GM23338 (cell line): ENCODE results near the gene SNTG2.

Experiments used
- EZH2 ChIP-seq: fragments of 200-600 bp; sonication (generic); IDR thresholded peaks from one replicate; pipeline ENCODE4 v1.8.0; 2017; ENCODE audit warnings: antibody characterized with exemption, mild to moderate bottlenecking, low read depth; ENCODE audit not compliant: unreplicated experiment
- EZH2phosphoT487 ChIP-seq: fragments of 200-600 bp; sonication (generic); IDR thresholded peaks from one replicate; pipeline ENCODE4 v1.8.1; 2018; ENCODE audit warnings: antibody characterized with exemption; ENCODE audit not compliant: unreplicated experiment
- POLR2AphosphoS5 ChIP-seq: IDR thresholded peaks from 2 replicates; pipeline ENCODE4 v1.6.1; 2016; ENCODE audit warnings: antibody characterized with exemption, low read depth
- TF ChIP-seq, protein P1 (sequence below), 2 experiments: fragments of 200-600 bp in 1 of 2; sonication (generic) in 1 of 2; conservative IDR thresholded peaks; 2 replicates each; pipeline versions ENCODE4 v1.5.1 to v1.6.1; 2016 to 2017; ENCODE audit warnings: antibody characterized with exemption in 2 of 2, low read depth in 2 of 2, mild to moderate bottlenecking in 2 of 2, moderate library complexity in 1 of 2
- TF ChIP-seq, protein P2 (sequence below): fragments of 250-450 bp; sonication (Bioruptor Pico); IDR thresholded peaks from 2 replicates; pipeline ENCODE4 v1.5.0; 2020; ENCODE audit warnings: mild to moderate bottlenecking, moderate library complexity
- TF ChIP-seq, protein P3 (sequence below): IDR thresholded peaks from one replicate; pipeline ENCODE4 v1.6.1; 2018; ENCODE audit warnings: antibody characterized with exemption; ENCODE audit not compliant: unreplicated experiment

DNA sequence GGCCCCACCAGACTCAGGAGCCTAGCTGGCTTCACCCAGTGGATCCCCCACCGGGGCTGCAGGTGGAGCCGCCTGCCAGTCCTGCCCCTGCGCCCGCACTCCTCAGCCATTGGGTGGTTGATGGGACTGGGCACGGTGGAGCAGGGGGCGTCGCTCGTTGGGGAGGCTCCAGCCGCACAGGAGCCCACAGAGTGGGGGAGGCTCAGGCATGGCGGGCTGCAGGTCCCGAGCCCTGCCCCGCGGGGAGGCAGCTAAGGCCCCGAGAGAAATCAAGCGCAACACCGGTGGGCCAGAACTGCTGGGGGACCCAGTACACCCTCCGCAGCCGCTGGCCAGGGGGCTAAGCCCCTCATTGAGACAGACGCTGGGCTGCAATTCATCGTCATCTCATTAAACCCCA is 184.0 kb downstream of the SNTG2 start:
- TF ChIP-seq, protein P1, sequence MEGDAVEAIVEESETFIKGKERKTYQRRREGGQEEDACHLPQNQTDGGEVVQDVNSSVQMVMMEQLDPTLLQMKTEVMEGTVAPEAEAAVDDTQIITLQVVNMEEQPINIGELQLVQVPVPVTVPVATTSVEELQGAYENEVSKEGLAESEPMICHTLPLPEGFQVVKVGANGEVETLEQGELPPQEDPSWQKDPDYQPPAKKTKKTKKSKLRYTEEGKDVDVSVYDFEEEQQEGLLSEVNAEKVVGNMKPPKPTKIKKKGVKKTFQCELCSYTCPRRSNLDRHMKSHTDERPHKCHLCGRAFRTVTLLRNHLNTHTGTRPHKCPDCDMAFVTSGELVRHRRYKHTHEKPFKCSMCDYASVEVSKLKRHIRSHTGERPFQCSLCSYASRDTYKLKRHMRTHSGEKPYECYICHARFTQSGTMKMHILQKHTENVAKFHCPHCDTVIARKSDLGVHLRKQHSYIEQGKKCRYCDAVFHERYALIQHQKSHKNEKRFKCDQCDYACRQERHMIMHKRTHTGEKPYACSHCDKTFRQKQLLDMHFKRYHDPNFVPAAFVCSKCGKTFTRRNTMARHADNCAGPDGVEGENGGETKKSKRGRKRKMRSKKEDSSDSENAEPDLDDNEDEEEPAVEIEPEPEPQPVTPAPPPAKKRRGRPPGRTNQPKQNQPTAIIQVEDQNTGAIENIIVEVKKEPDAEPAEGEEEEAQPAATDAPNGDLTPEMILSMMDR (conservative IDR thresholded peaks at IDR 0.05; ENCODE audit: low read depth in 2 of 2), result no peak
- TF ChIP-seq, protein P2, sequence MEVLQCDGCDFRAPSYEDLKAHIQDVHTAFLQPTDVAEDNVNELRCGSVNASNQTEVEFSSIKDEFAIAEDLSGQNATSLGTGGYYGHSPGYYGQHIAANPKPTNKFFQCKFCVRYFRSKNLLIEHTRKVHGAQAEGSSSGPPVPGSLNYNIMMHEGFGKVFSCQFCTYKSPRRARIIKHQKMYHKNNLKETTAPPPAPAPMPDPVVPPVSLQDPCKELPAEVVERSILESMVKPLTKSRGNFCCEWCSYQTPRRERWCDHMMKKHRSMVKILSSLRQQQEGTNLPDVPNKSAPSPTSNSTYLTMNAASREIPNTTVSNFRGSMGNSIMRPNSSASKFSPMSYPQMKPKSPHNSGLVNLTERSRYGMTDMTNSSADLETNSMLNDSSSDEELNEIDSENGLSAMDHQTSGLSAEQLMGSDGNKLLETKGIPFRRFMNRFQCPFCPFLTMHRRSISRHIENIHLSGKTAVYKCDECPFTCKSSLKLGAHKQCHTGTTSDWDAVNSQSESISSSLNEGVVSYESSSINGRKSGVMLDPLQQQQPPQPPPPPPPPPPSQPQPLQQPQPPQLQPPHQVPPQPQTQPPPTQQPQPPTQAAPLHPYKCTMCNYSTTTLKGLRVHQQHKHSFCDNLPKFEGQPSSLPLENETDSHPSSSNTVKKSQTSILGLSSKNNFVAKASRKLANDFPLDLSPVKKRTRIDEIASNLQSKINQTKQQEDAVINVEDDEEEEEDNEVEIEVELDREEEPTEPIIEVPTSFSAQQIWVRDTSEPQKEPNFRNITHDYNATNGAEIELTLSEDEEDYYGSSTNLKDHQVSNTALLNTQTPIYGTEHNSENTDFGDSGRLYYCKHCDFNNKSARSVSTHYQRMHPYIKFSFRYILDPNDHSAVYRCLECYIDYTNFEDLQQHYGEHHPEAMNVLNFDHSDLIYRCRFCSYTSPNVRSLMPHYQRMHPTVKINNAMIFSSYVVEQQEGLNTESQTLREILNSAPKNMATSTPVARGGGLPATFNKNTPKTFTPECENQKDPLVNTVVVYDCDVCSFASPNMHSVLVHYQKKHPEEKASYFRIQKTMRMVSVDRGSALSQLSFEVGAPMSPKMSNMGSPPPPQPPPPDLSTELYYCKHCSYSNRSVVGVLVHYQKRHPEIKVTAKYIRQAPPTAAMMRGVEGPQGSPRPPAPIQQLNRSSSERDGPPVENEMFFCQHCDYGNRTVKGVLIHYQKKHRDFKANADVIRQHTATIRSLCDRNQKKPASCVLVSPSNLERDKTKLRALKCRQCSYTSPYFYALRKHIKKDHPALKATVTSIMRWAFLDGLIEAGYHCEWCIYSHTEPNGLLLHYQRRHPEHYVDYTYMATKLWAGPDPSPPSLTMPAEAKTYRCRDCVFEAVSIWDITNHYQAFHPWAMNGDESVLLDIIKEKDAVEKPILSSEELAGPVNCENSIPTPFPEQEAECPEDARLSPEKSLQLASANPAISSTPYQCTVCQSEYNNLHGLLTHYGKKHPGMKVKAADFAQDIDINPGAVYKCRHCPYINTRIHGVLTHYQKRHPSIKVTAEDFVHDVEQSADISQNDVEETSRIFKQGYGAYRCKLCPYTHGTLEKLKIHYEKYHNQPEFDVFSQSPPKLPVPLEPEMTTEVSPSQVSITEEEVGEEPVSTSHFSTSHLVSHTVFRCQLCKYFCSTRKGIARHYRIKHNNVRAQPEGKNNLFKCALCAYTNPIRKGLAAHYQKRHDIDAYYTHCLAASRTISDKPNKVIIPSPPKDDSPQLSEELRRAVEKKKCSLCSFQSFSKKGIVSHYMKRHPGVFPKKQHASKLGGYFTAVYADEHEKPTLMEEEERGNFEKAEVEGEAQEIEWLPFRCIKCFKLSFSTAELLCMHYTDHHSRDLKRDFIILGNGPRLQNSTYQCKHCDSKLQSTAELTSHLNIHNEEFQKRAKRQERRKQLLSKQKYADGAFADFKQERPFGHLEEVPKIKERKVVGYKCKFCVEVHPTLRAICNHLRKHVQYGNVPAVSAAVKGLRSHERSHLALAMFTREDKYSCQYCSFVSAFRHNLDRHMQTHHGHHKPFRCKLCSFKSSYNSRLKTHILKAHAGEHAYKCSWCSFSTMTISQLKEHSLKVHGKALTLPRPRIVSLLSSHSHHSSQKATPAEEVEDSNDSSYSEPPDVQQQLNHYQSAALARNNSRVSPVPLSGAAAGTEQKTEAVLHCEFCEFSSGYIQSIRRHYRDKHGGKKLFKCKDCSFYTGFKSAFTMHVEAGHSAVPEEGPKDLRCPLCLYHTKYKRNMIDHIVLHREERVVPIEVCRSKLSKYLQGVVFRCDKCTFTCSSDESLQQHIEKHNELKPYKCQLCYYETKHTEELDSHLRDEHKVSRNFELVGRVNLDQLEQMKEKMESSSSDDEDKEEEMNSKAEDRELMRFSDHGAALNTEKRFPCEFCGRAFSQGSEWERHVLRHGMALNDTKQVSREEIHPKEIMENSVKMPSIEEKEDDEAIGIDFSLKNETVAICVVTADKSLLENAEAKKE (CRISPR knock-in tag), result no peak
- TF ChIP-seq POLR2AphosphoS5 (no peak), EZH2phosphoT487 (no peak), EZH2 (no peak)
- TF ChIP-seq, protein P3, sequence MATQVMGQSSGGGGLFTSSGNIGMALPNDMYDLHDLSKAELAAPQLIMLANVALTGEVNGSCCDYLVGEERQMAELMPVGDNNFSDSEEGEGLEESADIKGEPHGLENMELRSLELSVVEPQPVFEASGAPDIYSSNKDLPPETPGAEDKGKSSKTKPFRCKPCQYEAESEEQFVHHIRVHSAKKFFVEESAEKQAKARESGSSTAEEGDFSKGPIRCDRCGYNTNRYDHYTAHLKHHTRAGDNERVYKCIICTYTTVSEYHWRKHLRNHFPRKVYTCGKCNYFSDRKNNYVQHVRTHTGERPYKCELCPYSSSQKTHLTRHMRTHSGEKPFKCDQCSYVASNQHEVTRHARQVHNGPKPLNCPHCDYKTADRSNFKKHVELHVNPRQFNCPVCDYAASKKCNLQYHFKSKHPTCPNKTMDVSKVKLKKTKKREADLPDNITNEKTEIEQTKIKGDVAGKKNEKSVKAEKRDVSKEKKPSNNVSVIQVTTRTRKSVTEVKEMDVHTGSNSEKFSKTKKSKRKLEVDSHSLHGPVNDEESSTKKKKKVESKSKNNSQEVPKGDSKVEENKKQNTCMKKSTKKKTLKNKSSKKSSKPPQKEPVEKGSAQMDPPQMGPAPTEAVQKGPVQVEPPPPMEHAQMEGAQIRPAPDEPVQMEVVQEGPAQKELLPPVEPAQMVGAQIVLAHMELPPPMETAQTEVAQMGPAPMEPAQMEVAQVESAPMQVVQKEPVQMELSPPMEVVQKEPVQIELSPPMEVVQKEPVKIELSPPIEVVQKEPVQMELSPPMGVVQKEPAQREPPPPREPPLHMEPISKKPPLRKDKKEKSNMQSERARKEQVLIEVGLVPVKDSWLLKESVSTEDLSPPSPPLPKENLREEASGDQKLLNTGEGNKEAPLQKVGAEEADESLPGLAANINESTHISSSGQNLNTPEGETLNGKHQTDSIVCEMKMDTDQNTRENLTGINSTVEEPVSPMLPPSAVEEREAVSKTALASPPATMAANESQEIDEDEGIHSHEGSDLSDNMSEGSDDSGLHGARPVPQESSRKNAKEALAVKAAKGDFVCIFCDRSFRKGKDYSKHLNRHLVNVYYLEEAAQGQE, result no peak
